ENCODE data around the gene LSM10. TPM values are rescaled to one million over a fixed set of nuclear protein-coding genes. Genes with fewer than 3 reads are reported as not detected.

Gene LSM10
- total and polyA plus RNA-seq, 2 donors (not counting 3 experiments of a cell fraction or from before 2014, with no cell fraction given), result 38.2 to 76.9 TPM

DNA sequence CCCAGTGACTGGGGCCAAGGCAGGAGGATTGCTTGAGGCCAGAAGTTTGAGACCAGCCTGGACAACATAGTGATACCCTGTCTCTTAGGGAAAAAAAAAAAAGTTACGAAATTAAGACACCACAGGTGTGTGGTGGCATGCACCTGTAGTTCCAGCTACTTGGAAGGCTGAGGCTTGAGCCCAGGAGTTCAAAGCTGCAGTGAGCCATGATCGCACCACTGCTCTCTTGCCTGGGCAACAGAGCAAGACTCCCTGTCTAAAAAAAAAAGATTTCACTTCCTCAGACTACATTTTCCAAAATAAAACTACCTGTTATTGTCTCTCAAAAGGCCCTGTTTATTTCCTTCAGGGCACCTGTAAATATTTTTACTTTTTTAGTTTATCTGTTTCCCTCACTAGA is 7.3 kb downstream of the LSM10 start:
- no peaks in the 10 kb centered on the region for H3K9me3 ChIP-seq (replicated peaks; ENCODE audit: control insufficient read depth, insufficient read depth, low read length)
- ChIA-PET POLR2A (no interaction called here), CTCF (interaction anchor here (4.7 kb wide), 1 partner anchor 48 kb away, joined by 55 read pairs; no protein-coding TSS in a partner anchor)
- BruUV-seq (replicated peaks), result no TSS peak
- H3K79me2 ChIP-seq (ENCODE audit: control insufficient read depth, insufficient read depth, low read length), result peaks cover under 1% of the 10 kb centered on the region
- H3K36me3 ChIP-seq (ENCODE audit: control insufficient read depth in 2 of 2, extremely low read depth in 1 of 2, insufficient read depth in 2 of 2, low read length in 2 of 2), result peaks cover 0 to 16% of the 10 kb centered on the region in 2 experiments
- TF ChIP-seq EZH2 (IDR thresholded peaks at IDR 0.05; ENCODE audit: borderline replicate concordance, low read depth, low read length, severe bottlenecking) (no peak), FOS (IDR thresholded peaks at IDR 0.05; ENCODE audit: borderline replicate concordance, insufficient read depth, low read length) (no peak), CTCF (IDR thresholded peaks at IDR 0.05; ENCODE audit: extremely low read depth in 1 of 2, insufficient read depth in 1 of 2, low read depth in 1 of 2, low read length in 2 of 2) (no peak), POLR2AphosphoS5 (IDR thresholded peaks at IDR 0.05; ENCODE audit: insufficient read depth, low read depth, low read length) (no peak), POLR2A (IDR thresholded peaks at IDR 0.05; ENCODE audit: low read depth, low read length) (no peak)
- H3K4me2 ChIP-seq (ENCODE audit: insufficient read depth, low read length), result no peak overlapping the region
- FAIRE-seq (no peak), DNase-seq (ENCODE audit: low read depth, low spot score) (no peak)
- H3K27me3 ChIP-seq (ENCODE audit: control insufficient read depth in 2 of 2, insufficient read depth in 2 of 2, low read length in 2 of 2), result no peaks in the 10 kb centered on the region
- dilution Hi-C loops (cut with MboI; ENCODE audit: extremely low pct_ligation_motif_present, low sequenced_read_pairs) (no loop called here), intact Hi-C loops (cut with micrococcal nuclease) (no loop called here)
- no peaks in the 10 kb centered on the region for H3K9me1 ChIP-seq (replicated peaks; ENCODE audit: control insufficient read depth, extremely low read depth, insufficient read depth, low read length)
- no peak overlapping the region for H3K4me3 ChIP-seq (replicated peaks in 1 of 3; ENCODE audit: insufficient read depth in 1 of 3, low read depth in 1 of 3, low read length in 3 of 3)
- H2AFZ ChIP-seq (ENCODE audit: low read depth, low read length), result no peak overlapping the region
- no peak overlapping the region for H3K27ac ChIP-seq (ENCODE audit: insufficient read depth, low read depth, low read length)
- H3K4me1 ChIP-seq (ENCODE audit: control insufficient read depth, extremely low read depth, insufficient read depth, low read length), result peaks cover 15% of the 10 kb centered on the region
- H3K9ac ChIP-seq (replicated peaks; ENCODE audit: extremely low read depth, insufficient read depth, low read length), result no peak overlapping the region
- no peaks in the 10 kb centered on the region for H4K20me1 ChIP-seq (replicated peaks; ENCODE audit: control insufficient read depth, extremely low read depth, insufficient read depth, low read length)

GRCh38 chr1:36389999-36390398 is 7.7 kb downstream of the LSM10 start:
- BruUV-seq (replicated peaks), result no TSS peak
- dilution Hi-C loops (cut with MboI; ENCODE audit: extremely low pct_ligation_motif_present, low sequenced_read_pairs), result no loop called here
- POLR2A ChIA-PET, result no interaction called here

More at GRCh38 chr1:36389999-36390398, 7.7 kb downstream of the LSM10 start:
- Histone ChIP-seq H3K9ac (replicated peaks; ENCODE audit: extremely low read depth, insufficient read depth, low read length) (no peak overlapping the region), H3K27me3 (ENCODE audit: control insufficient read depth in 2 of 2, insufficient read depth in 2 of 2, low read length in 2 of 2) (no peaks in the 10 kb centered on the region), H4K20me1 (replicated peaks; ENCODE audit: control insufficient read depth, extremely low read depth, insufficient read depth, low read length) (no peaks in the 10 kb centered on the region), H3K4me2 (ENCODE audit: insufficient read depth, low read length) (no peak overlapping the region), H3K9me1 (replicated peaks; ENCODE audit: control insufficient read depth, extremely low read depth, insufficient read depth, low read length) (no peaks in the 10 kb centered on the region), H3K9me3 (replicated peaks; ENCODE audit: control insufficient read depth, insufficient read depth, low read length) (no peaks in the 10 kb centered on the region), H2AFZ (ENCODE audit: low read depth, low read length) (no peak overlapping the region), H3K4me1 (ENCODE audit: control insufficient read depth, extremely low read depth, insufficient read depth, low read length) (peaks cover 15% of the 10 kb centered on the region), H3K4me3 (replicated peaks in 1 of 3; ENCODE audit: insufficient read depth in 1 of 3, low read depth in 1 of 3, low read length in 3 of 3) (no peak overlapping the region), H3K36me3 (ENCODE audit: control insufficient read depth in 2 of 2, extremely low read depth in 1 of 2, insufficient read depth in 2 of 2, low read length in 2 of 2) (peaks cover 0 to 16% of the 10 kb centered on the region in 2 experiments), H3K79me2 (ENCODE audit: control insufficient read depth, insufficient read depth, low read length) (peaks cover 5% of the 10 kb centered on the region), H3K27ac (ENCODE audit: insufficient read depth, low read depth, low read length) (no peak overlapping the region)
- FAIRE-seq (no peak), DNase-seq (ENCODE audit: low read depth, low spot score) (no peak)
- no peak for TF ChIP-seq GATA2 (IDR thresholded peaks at IDR 0.05; ENCODE audit: insufficient read depth, insufficient read length, low read depth, low read length)
- no peak for TF ChIP-seq JUN (IDR thresholded peaks at IDR 0.05; ENCODE audit: borderline replicate concordance, insufficient read depth, insufficient read length, low read depth)
- no peak for TF ChIP-seq POLR2AphosphoS5 (IDR thresholded peaks at IDR 0.05; ENCODE audit: insufficient read depth, low read depth, low read length)
- TF ChIP-seq, protein P1, sequence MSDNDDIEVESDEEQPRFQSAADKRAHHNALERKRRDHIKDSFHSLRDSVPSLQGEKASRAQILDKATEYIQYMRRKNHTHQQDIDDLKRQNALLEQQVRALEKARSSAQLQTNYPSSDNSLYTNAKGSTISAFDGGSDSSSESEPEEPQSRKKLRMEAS (IDR thresholded peaks at IDR 0.05; ENCODE audit: insufficient read depth, insufficient read length), result no peak
- TF ChIP-seq EZH2 (IDR thresholded peaks at IDR 0.05; ENCODE audit: borderline replicate concordance, low read depth, low read length, severe bottlenecking), result no peak
- no peak for TF ChIP-seq MYC (IDR thresholded peaks at IDR 0.05; ENCODE audit: low read depth, low read length)
- no peak for TF ChIP-seq FOS (IDR thresholded peaks at IDR 0.05; ENCODE audit: borderline replicate concordance, insufficient read depth, low read length)
- TF ChIP-seq POLR2A (IDR thresholded peaks at IDR 0.05; ENCODE audit: low read depth, low read length), result no peak
- CTCF ChIA-PET, result interaction anchor here (4.7 kb wide), 1 partner anchor 47 kb away, joined by 55 read pairs; no protein-coding TSS in a partner anchor
- intact Hi-C loops (cut with micrococcal nuclease), result loop anchor here (5.0 kb wide), 1 partner anchor 1087 kb away; no protein-coding TSS in a partner anchor

Data from endothelial cell of umbilical vein (primary cell).